ENCODE results near the gene GDI1. TPM values are rescaled to one million over a fixed set of nuclear protein-coding genes. Genes with fewer than 3 reads are reported as not detected.
"Not testable (repeated sequence)": the region's sequence is repeated elsewhere in the genome, so short reads cannot be mapped to it uniquely, and the experiment has no call there.

Gene GDI1
- total RNA-seq: 10 to 100 TPM; 68.5 to 83.4 TPM

DNA sequence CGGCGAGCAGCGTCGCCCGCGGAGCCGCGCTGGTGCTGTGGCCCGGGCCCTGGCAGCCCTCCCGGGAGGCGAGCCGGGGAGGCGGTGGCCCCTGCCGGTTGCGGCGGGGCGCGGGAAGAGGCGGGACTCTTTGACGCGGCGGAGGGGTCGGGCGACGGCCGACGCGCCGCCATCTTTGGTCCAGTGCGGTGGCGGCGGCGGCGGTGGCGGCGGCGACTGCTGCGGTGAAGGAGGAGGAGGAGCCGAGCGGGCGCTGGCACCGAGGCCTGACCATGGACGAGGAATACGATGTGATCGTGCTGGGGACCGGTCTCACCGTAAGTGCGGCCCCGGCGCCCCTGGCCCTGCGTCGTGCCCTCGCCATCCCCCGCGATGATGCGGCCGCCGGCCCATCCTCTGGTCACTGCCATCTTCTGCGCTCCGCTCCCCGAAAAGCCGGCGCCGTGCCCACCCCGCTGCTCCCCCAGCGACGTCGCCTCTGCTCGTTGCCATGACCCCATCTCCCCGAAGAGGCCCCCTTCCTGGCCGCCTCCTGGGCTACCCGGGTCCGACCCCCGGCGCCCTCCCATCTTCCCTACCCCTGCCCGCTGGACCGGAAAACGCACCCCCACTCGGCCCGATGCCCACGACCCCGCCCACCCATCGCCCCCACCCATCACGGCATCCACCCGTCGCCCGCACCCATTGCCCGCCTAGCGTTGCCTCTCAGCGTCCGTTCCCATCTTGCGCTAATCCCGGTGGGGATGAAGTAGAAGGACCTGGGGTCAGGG, at the start of gene GDI1:
Gene GDI1 (plus strand): TSS at position 172 of the 770 bp plus-strand sequence. CDS start 101 bp downstream, at position 273.
- H3K36me3 ChIP-seq (replicated peaks in 1 of 2; ENCODE audit: insufficient read depth in 1 of 2, low read depth in 2 of 2): no peaks in the 10 kb centered on the region

DNA sequence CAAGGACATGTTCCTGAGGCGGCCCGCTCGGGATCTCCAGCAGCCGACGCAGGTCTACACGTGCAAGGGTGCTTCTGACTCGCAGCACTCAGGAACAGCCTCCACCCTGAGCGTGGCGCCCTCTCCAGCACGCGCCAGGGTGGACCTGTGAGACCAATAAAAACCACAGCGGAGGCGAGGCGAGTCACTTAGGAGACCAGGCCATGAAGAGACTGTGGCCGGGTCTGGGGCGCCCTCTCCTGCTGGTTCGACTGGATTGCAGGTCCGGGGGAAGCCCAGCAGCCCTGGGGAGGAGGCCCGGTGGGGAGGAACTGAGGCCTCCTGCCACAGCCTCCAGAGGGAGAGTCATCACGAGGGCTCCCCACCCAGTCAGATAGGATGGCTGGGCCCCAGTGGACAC, 48.9 kb upstream of the GDI1 start:
- H3K9me3 ChIP-seq; H3K27ac ChIP-seq; H3K4me3 ChIP-seq; intact Hi-C loops (cut with DNase I); H3K4me1 ChIP-seq; DNase-seq; H3K27me3 ChIP-seq; H3K36me3 ChIP-seq (replicated peaks in 1 of 2; ENCODE audit: insufficient read depth in 1 of 2, low read depth in 2 of 2): not testable (repeated sequence)
- peak; percentile 33 for ATAC-seq
- WGBS, 2 donors: no CpG with 5 or more reads among the region's 20 CpGs

More for the DNA sequence above, at the start of gene GDI1:
- ATAC-seq: peak; percentile 74
- WGBS, 2 donors: 0% methylated on average over 46 of the region's 93 CpGs; no CpG with 5 or more reads in 1 of the 2 donors
- Histone ChIP-seq H3K9me3 (no peaks in the 10 kb centered on the region), H3K4me1 (peaks cover 16% of the 10 kb centered on the region), H3K27me3 (no peaks in the 10 kb centered on the region), H3K27ac (peak within 1 kb of the TSS; percentile 48 to 85 (median 81)), H3K4me3 (peak within 1 kb of the TSS; percentile 43 to 47)
- peak; percentile 41 to 56 (median 44) for DNase-seq
- intact Hi-C loops (cut with DNase I): no loop called here
- TF ChIP-seq CTCF (IDR thresholded peaks at IDR 0.05) (no peak), POLR2A (IDR thresholded peaks at IDR 0.05) (peak in 2 of 3 donors; percentile 25 to 42)

DNA sequence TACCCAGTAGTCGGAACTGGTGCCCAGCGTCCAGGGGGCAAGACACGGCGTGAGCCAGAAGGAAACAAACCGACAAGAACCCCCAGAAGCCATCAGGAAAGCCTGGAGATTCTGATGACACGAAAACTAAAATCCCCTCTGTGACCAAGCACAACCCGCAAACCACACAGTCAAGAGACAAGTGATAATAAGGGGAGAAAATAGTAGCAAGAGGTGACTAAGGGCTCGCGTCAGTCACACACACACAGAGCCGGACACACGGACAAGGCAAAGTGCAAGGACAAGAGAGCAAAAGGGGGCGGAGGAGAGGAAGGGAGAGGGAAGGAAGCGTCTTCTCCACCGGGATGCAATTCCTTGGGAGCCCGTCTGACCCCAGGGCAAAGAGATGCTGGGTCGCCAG, 48.3 kb upstream of the GDI1 start:
- H3K4me1 ChIP-seq; ATAC-seq; H3K36me3 ChIP-seq (replicated peaks in 1 of 2; ENCODE audit: insufficient read depth in 1 of 2, low read depth in 2 of 2); H3K9me3 ChIP-seq; H3K27ac ChIP-seq; DNase-seq; intact Hi-C loops (cut with DNase I); H3K4me3 ChIP-seq; H3K27me3 ChIP-seq: not testable (repeated sequence)
- WGBS, 2 donors: no CpG with 5 or more reads among the region's 16 CpGs

GRCh38 chrX:154389812-154390747, 46.9 kb upstream of the GDI1 start:
- DNase-seq: peak in 1 of 4 donors; percentile 14
- H3K27me3 ChIP-seq; H3K9me3 ChIP-seq; intact Hi-C loops (cut with DNase I); H3K4me1 ChIP-seq; H3K4me3 ChIP-seq; H3K36me3 ChIP-seq (replicated peaks in 1 of 2; ENCODE audit: insufficient read depth in 1 of 2, low read depth in 2 of 2): not testable (repeated sequence)
- peak overlapping the region in 2 of 4 donors; percentile 44 to 73 for H3K27ac ChIP-seq
- WGBS, 2 donors: 0% methylated on average over 10 of the region's 121 CpGs; no CpG with 5 or more reads in 1 of the 2 donors
- peak; percentile 91 for ATAC-seq

DNA sequence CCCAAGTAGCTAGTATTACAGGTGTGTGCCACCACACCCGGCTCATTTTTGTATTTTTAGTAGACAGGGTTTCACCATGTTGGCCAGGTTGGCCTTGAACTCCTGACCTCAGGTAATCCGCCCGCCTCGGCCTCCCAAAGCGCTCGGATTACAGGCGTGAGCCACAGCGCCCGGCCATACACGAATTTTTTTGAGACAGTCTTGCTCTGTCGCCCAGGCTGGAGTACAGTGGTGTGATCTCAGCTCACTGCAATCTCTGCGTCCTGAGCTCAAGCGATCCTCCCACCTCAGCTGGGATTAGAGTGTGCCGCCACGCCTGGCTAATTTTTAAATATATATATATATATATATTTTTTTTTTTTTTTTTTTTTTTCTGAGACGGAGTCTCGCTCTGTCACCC, 40.6 kb upstream of the GDI1 start:
- ATAC-seq; H3K36me3 ChIP-seq (replicated peaks in 1 of 2; ENCODE audit: insufficient read depth in 1 of 2, low read depth in 2 of 2); H3K9me3 ChIP-seq; intact Hi-C loops (cut with DNase I); H3K4me3 ChIP-seq; H3K27me3 ChIP-seq: not testable (repeated sequence)
- Histone ChIP-seq H3K27ac (peak overlapping the region; percentile 89 to 99 (median 98)), H3K4me1 (peaks cover 18% of the 10 kb centered on the region)
- DNase-seq: peak; percentile 37 to 50 (median 46)
- 60 to 72% methylated on average over 6 to 8 of the region's 17 CpGs for WGBS, 2 donors

- intact Hi-C loops (cut with DNase I): no loop called here
- Histone ChIP-seq H3K27ac (peak overlapping the region; percentile 89 to 99 (median 98)), H3K27me3 (no peaks in the 10 kb centered on the region), H3K4me1 (peaks cover 20% of the 10 kb centered on the region), H3K4me3 (no peak overlapping the region), H3K9me3 (no peaks in the 10 kb centered on the region), H3K36me3 (replicated peaks in 1 of 2; ENCODE audit: insufficient read depth in 1 of 2, low read depth in 2 of 2) (no peaks in the 10 kb centered on the region)
- ATAC-seq: peak; percentile 75
- WGBS, 2 donors: 4 to 27% methylated on average over 2 to 44 of the region's 53 CpGs
- TF ChIP-seq CTCF (IDR thresholded peaks at IDR 0.05) (no peak), POLR2A (IDR thresholded peaks at IDR 0.05) (peak; percentile 43 to 60 (median 56))
- DNase-seq: peak; percentile 81 to 86 (median 84)
Measured at GRCh38 chrX:154396973-154397887, 39.7 kb upstream of the GDI1 start.

Measured in body of pancreas (tissue), 4 donors.